RCC 7860 (cell line): Measurements from ENCODE around the gene ZNF22.
A peak's percentile ranks its signal among the peaks of the same experiment; 100 is the strongest.

ENCODE experiments used
- DNase-seq: peaks from one replicate; pipeline ENCODE4 v3.0.0-alpha.2; 2015; ENCODE audit warnings: low spot score
- FAIRE-seq: peaks from 2 replicates; lab custom pipeline; 2012; peaks lifted over from hg19 to GRCh38; lab: Jason Lieb, UNC

Gene ZNF22

GRCh38 chr10:45000752-45001380 is at the start of gene ZNF22:
Gene ZNF22 (plus strand): TSS chr10:45000923. CDS start chr10:45003369, 2,446 bp downstream.
- no peak for DNase-seq
- FAIRE-seq: no peak

GRCh38 chr10:44951576-44952226 is 49.0 kb upstream of the ZNF22 start:
- FAIRE-seq (no peak), DNase-seq (no peak)

GRCh38 chr10:44952779-44953231 is 47.9 kb upstream of the ZNF22 start:
- DNase-seq (peak; percentile 57), FAIRE-seq (no peak)

- DNase-seq: no peak
- FAIRE-seq: no peak
Measured at GRCh38 chr10:44954042-44954441, 46.7 kb upstream of the ZNF22 start.

- DNase-seq (no peak), FAIRE-seq (no peak)
Measured at GRCh38 chr10:44954962-44955361, 45.8 kb upstream of the ZNF22 start.

GRCh38 chr10:44955413-44956070 is 45.2 kb upstream of the ZNF22 start:
- no peak for FAIRE-seq

GRCh38 chr10:44956226-44956625 is 44.5 kb upstream of the ZNF22 start:
- no peak for FAIRE-seq
- no peak for DNase-seq

More at GRCh38 chr10:44955413-44956070, 45.2 kb upstream of the ZNF22 start:
- no peak for DNase-seq

GRCh38 chr10:44956717-44957706 is 43.7 kb upstream of the ZNF22 start:
- DNase-seq (no peak), FAIRE-seq (no peak)

- DNase-seq (peak; percentile 79), FAIRE-seq (peak; percentile 65)
Measured at GRCh38 chr10:44958196-44958897, 42.4 kb upstream of the ZNF22 start.

- DNase-seq (no peak), FAIRE-seq (no peak)
Measured at GRCh38 chr10:44958898-44959246, 41.9 kb upstream of the ZNF22 start.

GRCh38 chr10:44959247-44960087 is 41.3 kb upstream of the ZNF22 start, which contains the start of gene RASSF4:
Gene RASSF4 (plus strand): TSS chr10:44959802. CDS start chr10:44970203, 10,401 bp downstream.
- FAIRE-seq: no peak

GRCh38 chr10:44960088-44960460 is 40.6 kb upstream of the ZNF22 start:
- FAIRE-seq (no peak), DNase-seq (no peak)

More at GRCh38 chr10:44959247-44960087, 41.3 kb upstream of the ZNF22 start, which contains the start of gene RASSF4:
- DNase-seq: peak; percentile 71

- DNase-seq (no peak), FAIRE-seq (no peak)
Measured at GRCh38 chr10:44960482-44961229, 40.1 kb upstream of the ZNF22 start.

- DNase-seq (no peak), FAIRE-seq (no peak)
Measured at GRCh38 chr10:44961230-44961571, 39.5 kb upstream of the ZNF22 start.

- DNase-seq (no peak), FAIRE-seq (no peak)
Measured at GRCh38 chr10:44961931-44962750, 38.6 kb upstream of the ZNF22 start.

- DNase-seq (peak; percentile 45), FAIRE-seq (no peak)
Measured at GRCh38 chr10:44962870-44963738, 37.6 kb upstream of the ZNF22 start.
